Measurements from ENCODE around the gene MPPED1.

MPPED1 gene

GRCh38 chr22:43521716-43522115 is 109.9 kb downstream of the MPPED1 start:
- DNase-seq (ENCODE audit: low read depth), result no peak

GRCh38 chr22:43526117-43526655 is 114.4 kb downstream of the MPPED1 start:
- DNase-seq (ENCODE audit: low read depth), result no peak

- no peak for DNase-seq (ENCODE audit: low read depth)
Observed at GRCh38 chr22:43526946-43527345, 115.1 kb downstream of the MPPED1 start.

- no peak for DNase-seq (ENCODE audit: low read depth)
Observed at GRCh38 chr22:43528601-43529360, 117.0 kb downstream of the MPPED1 start.

- DNase-seq (ENCODE audit: low read depth), result no peak
Observed at GRCh38 chr22:43529461-43529860, 117.6 kb downstream of the MPPED1 start.

- DNase-seq (ENCODE audit: low read depth), result no peak
Observed at GRCh38 chr22:43529934-43530333, 118.1 kb downstream of the MPPED1 start.

- DNase-seq (ENCODE audit: low read depth), result no peak
Observed at GRCh38 chr22:43530349-43531201, 118.8 kb downstream of the MPPED1 start.

- no peak for DNase-seq (ENCODE audit: low read depth)
Observed at GRCh38 chr22:43531651-43532050, 119.8 kb downstream of the MPPED1 start.

- DNase-seq (ENCODE audit: low read depth), result no peak
Observed at GRCh38 chr22:43532301-43533155, 120.7 kb downstream of the MPPED1 start.

- DNase-seq (ENCODE audit: low read depth), result no peak
Observed at GRCh38 chr22:43533156-43533530, 121.3 kb downstream of the MPPED1 start.

GRCh38 chr22:43533656-43534428 is 122.0 kb downstream of the MPPED1 start:
- no peak for DNase-seq (ENCODE audit: low read depth)

GRCh38 chr22:43534916-43535315 is 123.1 kb downstream of the MPPED1 start:
- DNase-seq (ENCODE audit: low read depth), result no peak

- DNase-seq (ENCODE audit: low read depth), result no peak
Observed at GRCh38 chr22:43535336-43535735, 123.5 kb downstream of the MPPED1 start.

- no peak for DNase-seq (ENCODE audit: low read depth)
Observed at GRCh38 chr22:43535741-43536140, 123.9 kb downstream of the MPPED1 start.

- DNase-seq (ENCODE audit: low read depth), result no peak
Observed at GRCh38 chr22:43537019-43537585, 125.3 kb downstream of the MPPED1 start.

GRCh38 chr22:43539572-43540528 is 128.0 kb downstream of the MPPED1 start:
- no peak for DNase-seq (ENCODE audit: low read depth)

- no peak for DNase-seq (ENCODE audit: low read depth)
Observed at GRCh38 chr22:43540529-43540923, 128.7 kb downstream of the MPPED1 start.

GRCh38 chr22:43541022-43541421 is 129.2 kb downstream of the MPPED1 start:
- DNase-seq (ENCODE audit: low read depth), result no peak

- no peak for DNase-seq (ENCODE audit: low read depth)
Observed at GRCh38 chr22:43541462-43542407, 129.9 kb downstream of the MPPED1 start.

All from stimulated activated CD8-positive, alpha-beta memory T cell treated with anti-CD3 and anti-CD28 coated beads, Interleukin-15, amount 100 ng/mL, for 1 hour (primary cell).